Islet precursor cell (in vitro differentiated cells): ENCODE measurements around the gene ZNF862.
"Not testable (repeated sequence)": the region's sequence is repeated elsewhere in the genome, so short reads cannot be mapped to it uniquely, and the experiment has no call there.

ENCODE experiments used
- DNase-seq: peaks from one replicate; pipeline ENCODE4 v3.0.0-alpha.2; 2018

Gene ZNF862

DNA sequence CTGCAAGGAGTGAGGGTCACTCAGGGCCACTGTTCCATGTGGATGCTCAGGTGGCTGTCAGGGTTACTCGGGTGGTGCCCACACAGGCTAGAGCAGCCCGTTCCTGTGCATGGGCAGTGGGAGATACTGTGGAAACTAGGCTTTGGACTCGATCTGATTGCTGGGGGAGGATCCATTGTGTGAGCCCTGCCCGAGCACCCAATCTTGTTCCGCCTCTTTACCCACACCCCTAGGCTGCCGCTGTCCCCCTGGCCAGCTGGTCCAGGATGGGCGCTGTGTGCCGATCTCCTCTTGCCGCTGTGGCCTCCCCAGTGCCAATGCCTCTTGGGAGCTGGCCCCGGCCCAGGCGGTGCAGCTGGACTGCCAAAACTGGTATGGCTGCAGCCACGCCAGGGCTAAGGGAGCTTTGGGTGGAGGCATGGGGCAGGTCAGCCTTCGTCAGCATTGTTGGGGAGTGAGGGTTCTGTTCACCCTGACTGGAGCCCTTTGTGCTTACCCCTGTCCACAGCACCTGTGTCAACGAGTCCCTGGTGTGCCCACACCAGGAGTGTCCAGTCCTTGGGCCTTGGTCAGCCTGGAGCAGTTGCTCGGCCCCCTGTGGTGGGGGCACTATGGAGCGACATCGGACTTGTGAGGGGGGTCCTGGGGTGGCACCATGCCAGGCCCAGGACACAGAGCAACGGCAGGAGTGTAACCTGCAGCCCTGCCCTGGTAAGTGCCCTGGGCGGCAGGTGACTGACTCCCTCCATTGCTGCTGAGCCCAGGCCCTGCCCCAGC, 12.4 kb upstream of the ZNF862 start:
- DNase-seq = no peak

DNA sequence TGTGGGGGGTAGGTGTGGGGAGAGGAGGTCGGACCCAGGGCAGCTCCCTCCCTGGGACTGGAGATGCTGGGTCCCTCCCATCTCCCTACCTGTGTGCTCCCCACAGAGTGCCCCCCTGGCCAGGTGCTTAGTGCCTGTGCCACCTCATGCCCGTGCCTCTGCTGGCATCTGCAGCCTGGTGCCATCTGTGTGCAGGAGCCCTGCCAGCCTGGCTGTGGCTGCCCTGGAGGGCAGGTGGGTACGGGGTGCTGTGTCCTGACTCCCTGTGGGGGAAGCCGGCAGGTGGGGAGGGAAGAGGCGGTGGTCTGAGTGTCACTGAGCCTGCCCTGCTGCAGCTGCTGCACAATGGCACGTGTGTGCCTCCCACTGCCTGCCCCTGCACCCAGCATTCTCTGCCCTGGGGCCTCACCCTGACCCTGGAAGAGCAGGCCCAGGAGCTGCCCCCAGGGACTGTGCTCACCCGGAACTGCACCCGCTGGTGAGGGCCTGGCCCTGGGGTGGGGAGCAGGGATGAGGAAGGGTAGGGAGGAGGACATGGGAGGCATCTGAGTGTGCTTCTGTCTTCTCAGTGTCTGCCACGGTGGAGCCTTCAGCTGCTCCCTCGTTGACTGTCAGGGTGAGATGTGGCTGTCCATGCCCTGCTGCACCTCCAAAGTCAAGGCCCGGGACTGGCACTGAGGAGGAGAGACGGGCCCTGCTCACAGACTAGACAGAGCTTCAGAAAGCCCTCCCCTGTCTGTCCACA, 11.7 kb upstream of the ZNF862 start:
- DNase-seq = no peak

DNA sequence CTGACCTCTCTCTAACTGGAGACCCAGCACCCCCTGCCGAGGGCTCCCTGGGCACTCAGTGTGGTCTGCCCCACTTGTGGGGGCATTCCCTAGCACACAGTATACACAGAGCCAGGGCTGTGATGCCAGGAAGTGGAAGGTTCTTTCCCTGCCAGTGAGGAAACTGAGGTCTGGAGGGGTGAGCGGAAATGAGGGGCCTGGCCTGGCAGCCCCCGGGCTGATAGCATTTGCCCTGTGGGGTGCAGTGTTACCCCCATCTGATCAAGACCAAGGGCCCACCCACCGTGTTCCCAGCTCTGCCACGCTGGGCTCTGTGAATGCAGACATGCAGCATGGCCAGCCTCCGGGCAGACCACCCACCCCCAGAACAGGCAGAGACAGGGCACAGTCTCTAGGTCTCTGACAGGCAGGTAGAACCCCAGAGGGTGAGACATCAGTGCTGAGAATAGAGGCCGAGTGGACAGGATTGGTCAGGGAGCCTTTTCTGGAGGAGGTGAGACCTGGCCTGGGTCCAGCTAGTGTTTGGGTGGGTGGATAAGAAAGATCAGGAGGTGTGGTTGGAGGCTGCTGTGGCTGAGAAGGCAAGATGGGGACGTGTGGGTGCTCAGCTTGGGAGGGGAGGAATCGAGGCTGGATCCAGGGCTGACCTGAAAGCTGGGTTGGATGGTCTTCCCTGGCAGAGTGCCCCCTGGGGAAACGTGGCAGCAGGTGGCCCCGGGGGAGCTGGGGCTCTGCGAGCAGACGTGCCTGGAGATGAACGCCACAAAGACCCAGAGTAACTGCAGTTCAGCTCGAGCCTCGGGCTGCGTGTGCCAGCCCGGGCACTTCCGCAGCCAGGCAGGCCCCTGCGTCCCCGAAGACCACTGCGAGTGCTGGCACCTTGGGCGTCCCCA, 10.8 kb upstream of the ZNF862 start:
- DNase-seq = no peak

DNA sequence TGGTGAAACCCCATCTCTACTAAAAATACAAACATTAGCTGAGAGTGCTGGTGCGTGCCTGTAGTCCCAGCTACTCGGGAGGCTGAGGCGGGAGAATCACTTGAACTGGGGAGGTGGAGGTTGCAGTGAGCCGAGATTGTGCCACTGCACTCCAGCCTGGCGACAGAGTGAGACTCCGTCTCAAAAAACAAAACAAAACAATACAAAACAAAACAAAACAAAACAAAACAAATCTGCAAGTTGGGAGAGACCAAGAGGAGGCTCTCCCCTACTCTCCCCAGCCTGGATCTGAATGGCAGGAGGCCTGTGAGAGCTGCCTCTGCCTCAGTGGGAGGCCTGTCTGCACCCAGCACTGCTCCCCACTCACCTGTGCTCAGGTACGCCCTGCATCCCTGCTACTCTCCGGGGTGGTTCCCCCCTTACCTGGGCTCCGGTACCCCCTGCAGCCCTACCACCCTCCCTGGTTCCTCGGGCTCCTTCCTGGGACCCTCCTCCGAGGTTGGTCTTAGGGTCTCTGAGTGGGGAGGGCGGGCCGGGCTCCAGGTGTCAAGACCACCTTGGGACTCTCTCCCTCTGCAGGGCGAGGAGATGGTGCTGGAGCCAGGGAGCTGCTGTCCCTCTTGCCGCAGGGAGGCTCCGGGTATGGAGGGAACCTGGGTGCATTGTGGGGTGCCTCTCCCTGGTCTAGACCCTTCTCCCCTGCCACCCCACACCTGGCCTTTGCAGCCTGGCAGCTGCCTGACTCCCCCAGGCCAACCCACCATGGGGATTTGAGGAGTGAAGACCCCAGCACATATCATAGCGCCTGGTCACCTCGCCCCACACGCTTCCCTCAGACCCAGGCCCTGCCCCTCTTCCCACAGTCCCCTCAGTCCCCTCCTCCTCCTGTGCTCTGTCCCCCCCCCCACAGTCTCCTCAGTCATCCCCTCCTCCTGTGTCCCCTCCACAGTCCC, 9.5 kb upstream of the ZNF862 start:
- DNase-seq = no peak

DNA sequence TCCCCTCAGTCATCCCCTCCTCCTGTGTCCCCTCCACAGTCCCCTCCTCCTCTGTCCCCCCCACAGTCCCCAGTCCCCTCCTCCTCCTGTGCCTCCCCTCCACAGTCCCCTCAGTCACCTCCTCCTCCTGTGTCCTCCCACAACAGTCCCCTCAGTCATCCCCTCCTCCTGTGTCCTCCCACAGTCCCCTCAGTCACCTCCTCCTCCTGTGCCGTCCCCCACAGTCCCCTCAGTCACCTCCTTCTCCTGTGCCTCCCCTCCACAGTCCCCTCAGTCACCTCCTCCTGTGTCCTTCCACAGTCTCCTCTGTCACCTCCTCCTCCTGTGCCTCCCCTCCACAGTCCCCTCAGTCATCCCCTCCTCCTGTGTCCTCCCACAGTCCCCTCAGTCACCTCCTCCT, 7.6 kb upstream of the ZNF862 start:
- not testable (repeated sequence) for DNase-seq

DNA sequence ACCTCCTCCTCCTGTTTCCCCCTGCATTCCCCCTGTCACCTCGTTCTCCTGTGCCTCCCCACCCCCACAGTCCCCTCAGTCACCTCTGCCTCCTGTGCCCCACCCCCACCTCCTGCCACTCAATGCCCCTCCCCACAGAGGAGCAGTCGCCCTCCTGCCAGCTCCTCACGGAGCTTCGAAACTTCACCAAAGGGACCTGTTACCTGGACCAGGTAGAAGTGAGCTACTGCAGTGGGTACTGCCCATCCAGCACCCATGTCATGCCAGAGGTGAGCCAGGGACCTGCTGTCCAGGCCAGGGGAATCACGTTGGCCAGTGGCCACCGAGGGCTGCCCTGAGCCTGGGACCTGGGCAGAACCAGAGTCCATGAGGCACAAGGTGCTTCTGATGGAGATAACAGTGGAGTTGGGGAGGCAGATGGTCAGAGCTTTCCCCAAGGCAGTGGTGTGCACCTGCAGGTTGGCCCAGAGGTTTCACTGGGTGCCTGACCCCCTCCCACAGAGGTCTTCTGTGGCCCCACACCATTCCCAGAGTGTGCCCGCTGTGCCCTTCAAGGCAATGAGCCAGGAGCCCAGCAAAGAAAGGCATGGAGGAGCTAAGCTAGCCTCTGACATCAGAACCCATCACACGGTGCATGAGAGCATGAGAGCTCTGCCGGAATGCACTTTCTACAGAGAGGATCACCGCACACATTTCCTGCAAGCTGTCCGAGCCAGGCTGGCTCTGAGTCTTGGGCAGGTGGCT, 7.0 kb upstream of the ZNF862 start:
- DNase-seq = no peak

DNA sequence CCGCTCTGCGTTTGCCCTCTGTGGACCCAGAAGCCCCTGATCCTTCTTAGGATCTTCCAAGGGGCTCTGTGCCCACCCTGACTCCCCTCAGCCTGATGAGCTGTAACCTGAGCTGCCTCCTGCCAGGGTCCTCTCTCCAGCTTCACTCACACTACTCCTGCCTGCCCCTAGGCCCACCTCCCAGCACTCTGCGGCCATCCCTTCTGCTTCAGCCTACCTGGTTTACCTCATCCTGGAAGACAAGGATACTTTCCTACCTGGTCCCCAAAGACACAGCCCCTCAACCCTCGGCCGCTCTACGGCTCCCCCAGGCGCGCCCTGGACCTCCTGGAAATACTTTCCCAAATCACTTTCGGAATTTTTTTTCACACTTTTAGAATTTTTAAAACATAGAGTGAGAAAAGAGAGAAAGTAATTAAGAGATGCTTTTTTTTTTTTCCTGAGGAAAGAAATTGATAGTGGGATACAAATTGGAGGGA, 6.4 kb upstream of the ZNF862 start:
- DNase-seq = no peak

DNA sequence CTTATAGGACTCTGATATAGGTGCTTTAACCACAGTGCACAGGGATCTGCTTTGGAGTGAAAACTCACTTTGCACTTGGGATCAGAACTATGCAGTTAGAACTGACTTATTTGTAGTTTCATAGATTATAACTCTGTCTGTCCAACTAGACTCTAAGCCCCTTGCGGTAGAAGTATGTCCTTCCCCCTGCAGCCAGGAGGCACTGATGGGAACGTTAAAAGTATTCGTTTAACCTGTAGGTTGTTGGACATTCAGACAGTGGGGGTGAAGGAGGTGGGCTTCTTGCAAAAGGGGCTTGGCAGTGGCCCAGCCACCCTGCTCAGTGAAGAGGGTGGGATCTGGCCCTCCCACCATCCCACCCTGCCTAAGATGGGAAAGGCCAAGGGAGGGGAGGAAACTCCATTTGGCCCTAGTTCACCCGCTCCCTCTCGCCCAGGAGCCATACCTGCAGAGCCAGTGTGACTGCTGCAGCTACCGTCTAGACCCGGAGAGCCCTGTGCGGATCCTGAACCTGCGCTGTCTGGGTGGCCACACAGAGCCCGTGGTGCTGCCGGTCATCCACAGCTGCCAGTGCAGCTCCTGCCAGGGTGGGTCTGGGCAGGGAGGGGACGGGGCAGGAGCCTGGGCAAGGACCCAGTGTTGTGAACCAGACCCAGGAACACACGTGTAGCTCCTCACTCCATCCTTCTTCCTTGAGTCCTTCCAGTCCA, 5.7 kb upstream of the ZNF862 start:
- no peak for DNase-seq

DNA sequence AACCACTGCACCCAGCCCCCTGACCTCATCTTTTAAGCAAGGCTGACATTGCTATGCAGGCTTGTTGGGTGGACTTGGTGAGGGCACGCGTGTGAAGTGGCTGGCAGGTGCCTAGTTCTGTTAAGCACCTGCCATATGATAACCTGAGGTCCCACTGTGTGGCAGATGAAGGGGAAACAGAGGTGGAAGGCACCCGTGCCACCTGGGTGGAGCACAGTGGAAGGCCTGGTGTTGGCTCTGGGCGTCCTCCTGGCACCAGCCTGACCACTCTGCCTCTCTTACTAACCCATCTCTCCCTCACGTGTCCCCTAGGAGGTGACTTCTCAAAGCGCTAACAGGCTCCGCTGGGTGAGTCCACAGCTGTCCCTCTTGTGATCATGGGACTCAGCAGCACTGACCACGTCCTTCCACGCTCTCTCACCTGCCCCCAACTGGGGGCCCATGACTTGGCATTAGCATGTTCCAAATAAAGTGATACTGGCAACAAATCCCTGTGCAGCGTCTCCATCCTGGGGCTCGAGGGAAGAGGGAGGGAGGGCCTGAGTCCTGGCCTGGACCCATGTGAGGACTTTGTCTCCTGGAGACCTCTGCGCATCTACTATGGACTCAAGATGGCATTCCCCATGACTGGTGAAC, 4.6 kb upstream of the ZNF862 start:
- no peak for DNase-seq

DNA sequence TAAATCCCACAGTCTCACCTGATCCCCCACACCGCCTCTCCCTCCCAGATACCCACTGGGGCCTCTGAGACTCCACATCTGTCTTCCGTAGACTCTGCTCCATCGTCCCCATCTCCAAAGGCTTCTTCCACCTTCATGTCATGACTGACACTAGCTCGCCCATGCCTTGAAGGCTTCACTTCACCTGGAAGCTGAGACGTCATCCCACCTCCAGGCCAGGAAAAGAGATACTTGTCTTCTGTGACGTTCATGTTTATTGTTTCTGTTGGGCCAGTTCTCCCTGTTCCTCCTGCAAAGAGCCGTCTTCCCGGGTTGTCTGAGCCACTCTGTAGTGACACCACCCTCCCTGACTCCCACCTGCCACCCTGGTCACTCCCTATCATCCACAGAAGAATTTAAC, 3.6 kb upstream of the ZNF862 start:
- no peak for DNase-seq

DNA sequence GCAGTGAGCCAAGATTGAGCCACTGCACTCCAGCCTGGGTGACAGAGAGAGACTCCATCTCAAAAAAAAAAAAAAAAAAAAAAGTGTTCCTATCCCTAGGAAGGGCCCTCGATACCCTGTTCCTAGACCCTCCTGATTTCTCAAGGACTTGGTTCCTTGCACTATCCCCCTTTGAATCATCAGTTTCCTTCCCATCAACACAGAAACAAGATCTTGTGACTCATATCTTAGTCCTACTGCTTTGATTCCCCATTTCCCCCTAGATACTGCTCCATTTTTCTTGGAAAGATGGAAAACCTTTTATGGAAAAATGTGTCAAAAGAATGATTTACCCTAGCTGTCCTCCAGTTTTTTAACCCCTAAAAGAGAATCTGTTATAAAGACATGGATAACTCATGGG, 1.7 kb upstream of the ZNF862 start:
- DNase-seq = no peak

DNA sequence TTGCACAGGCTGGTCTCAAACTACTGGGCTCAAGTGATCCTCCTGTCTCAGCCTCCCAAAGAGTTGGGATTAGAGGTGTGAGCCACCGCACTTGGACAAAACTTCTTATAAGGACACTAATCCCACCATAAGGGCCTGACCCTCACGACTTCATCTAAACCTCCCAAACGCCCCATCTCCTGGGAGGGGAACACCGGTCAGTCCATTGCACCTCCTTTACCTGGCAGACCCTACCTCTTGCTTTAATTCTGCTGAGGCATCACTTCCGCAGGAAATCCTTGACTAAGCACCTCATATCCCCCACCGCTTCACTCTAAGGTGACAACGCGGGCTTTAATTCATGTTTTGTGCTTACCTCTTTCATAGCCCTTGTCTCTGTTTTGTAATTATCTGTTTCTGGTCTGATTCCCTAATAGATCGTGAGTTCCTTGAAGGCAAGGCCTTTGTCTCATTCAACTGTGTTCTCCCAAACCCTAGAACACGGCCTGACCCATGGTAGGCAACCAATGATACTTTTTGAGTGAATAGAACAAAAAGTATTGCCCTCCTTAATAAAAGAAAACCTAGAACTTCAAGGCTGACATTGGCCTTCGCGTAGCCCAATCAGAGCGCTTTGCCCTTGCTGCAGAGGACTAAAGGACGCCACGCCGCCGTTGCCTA, 481 bp upstream of the ZNF862 start:
- DNase-seq = no peak

DNA sequence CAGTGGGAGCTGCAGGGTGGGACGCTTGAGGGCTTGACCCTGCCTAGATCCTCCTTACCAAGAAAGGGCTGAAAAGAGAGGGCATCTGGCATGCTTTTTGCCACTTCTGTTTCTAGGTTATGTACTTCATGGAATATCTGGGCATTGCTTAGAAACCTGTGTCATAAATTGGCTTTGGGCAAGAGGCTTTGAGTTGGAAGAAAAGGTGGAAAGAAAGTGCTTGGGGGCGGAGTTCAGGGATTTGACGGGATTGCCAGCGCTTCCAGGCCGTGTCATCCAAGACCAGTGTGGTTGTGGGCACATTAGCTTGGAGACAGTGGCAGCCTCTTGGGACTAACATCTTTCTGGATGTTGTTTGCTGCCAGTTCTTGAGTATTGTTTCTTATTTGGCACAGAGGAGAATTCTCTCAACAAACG, 825 bp downstream of the ZNF862 start:
- peak; percentile 57 for DNase-seq

DNA sequence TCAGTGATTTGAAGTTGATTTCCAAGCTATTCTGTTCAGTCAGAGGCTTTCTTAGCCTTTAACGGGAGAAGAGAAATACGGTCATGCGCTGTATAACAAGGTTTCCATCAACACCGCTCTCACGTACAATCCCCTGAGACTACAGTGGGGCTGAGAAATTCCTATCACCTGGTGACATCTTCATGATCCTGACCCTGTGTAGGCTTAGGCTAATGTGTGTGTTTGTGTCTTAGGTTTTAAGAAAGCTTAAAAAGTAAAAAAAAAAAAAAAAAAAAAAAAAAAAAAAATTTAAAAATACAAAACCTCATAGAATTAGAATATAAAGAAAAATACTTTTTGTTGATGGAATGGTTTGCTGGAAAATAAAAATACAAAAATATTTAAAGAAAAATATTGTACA, 1.8 kb downstream of the ZNF862 start:
- DNase-seq = no peak

DNA sequence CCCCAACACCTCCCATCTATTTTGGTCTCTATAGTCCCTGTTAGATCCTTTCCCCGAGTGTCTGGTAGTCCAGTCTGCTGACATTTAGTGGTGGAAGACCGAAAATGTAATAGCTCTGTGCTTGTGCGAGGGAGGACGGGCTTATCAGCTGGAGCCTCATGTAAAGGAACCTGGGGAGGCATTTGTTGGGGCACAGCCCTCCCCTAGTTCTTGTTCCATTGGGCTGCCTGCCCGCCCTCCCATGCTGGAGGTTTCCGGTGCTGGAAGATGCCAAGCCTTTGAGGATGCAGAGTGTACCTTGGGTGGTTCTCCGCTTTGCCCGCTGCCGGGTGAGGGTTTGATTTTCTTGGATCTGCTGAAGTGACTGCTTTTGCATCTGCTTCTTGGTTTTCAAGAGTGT, 5.4 kb downstream of the ZNF862 start:
- no peak for DNase-seq

DNA sequence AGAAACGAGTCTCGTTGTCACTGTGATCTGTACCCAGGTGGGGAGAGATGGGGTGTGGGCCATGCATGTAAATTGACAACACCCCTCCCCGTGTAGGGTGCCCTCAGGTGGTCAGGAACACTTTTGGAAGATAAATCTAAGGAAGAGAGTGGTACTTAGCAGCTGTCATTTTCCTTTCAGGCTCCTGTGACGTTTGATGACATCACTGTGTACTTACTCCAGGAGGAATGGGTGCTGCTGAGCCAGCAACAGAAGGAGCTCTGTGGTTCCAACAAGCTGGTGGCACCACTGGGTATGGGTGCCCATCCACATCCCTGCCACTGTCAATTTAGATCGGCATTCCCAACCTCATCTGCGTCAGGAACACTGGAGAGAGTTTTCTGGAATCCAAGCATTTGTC, 6.3 kb downstream of the ZNF862 start:
- DNase-seq = no peak

DNA sequence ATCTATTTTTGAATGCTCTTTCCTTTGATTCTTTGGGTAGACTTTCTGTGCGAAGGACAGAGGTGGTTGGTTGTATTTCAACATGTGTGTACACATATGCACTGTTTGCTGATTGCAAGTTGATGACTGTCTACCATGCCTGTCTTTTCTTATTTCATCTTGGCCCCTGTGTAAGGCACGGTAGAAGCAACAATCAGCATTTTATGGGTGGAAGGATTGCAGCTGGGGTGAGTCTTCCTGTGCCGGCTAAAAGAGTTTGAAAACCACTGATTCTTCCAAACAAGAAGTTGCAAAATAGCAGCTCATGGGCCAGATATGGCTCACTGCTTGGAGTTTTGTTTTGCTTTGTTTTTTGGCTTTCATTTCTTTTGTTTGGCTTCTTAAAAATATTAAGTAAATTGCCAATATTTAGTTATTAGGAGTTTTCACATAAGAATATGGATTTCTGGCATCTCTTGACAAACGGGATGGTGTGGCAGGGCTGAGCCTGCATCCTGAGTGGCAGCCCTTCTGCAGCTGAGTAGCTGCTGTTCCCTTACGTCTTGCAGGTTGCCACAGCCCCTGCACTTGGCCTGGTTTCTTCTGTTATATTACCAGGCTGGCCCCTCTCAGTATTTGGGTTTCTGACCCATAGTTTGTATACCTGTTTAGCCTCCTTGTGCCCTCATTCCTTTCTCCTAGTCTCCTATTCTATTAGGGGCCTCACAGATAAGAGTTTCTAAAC, 7.2 kb downstream of the ZNF862 start:
- no peak for DNase-seq

DNA sequence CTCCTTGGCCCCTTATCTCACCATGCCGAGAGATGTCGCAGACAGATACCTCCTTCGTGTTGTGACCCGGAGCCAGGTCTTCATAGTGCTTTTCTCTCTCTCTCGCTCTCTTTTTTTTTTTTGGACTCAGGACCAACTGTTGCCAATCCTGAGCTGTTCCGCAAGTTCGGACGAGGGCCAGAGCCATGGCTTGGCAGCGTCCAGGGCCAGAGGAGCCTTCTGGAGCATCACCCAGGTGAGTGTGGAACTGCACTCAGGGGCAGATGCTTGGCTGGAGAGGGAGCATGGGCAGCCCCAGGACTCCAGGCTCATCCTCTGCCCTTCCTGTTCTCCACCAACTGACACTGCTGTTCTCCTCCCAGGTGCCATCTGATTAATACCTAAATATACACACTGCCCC, 7.8 kb downstream of the ZNF862 start:
- DNase-seq = no peak

DNA sequence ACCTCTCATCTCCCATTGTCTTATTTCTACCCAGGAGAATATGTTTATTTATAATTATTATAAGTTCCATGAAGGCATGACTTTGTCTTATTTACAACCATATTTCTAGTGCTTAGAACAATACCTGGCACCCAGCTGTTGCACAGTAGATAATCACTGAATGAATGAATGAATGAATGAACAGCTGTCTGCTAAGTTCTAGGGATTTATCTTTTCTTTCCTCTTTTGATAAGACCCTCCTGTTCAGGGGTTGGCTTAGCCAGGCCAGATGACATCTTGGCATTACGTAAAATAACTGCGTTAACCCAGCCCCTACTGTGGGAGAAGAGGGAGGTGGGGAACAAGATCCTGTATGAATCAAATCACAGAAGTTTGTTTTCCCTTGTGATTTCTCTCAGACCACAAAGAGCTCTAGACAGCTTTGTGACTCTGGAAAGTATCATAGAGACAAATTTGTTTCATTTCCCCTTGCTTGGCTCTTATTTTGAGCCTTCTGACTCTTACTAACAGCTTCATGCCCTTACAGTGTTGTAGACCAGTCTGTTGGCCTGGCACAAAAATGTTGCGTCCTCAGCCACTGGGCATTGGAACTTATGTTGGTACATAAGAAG, 8.4 kb downstream of the ZNF862 start:
- no peak for DNase-seq
